Measurements from ENCODE around the gene MYBPC2. TPM values are rescaled to one million over a fixed set of nuclear protein-coding genes. Genes with fewer than 3 reads are reported as not detected.
"Not testable (repeated sequence)": the region's sequence is repeated elsewhere in the genome, so short reads cannot be mapped to it uniquely, and the experiment has no call there.

Gene MYBPC2
- total RNA-seq, 2 experiments from 2014 or later: 0.14 TPM; not detected in 1

GRCh38 chr19:50462970-50463369, 30.3 kb downstream of the MYBPC2 start:
- no peak overlapping the region for H3K27ac Mint-ChIP-seq
- H3K27me3 Mint-ChIP-seq: peaks cover 8% of the 10 kb centered on the region
- H3K4me3 Mint-ChIP-seq: no peak overlapping the region

GRCh38 chr19:50464348-50464747, 31.7 kb downstream of the MYBPC2 start:
- Mint-ChIP-seq H3K9me3 (no peaks in the 10 kb centered on the region), H3K27ac (no peak overlapping the region), H3K4me3 (no peak overlapping the region), H3K4me1 (peaks cover 11% of the 10 kb centered on the region), H3K27me3 (peaks cover 8% of the 10 kb centered on the region), H3K36me3 (no peaks in the 10 kb centered on the region)
- ATAC-seq (ENCODE audit: low read depth) (no peak), DNase-seq (no peak)
- POLR2A ChIA-PET: interaction anchor here (1.3 kb wide), 1 partner anchor 47 kb away, joined by 4 read pairs; the partner anchor contains the start of gene JOSD2

More at GRCh38 chr19:50462970-50463369, 30.3 kb downstream of the MYBPC2 start:
- Mint-ChIP-seq H3K4me1 (peaks cover 9% of the 10 kb centered on the region), H3K9me3 (no peaks in the 10 kb centered on the region), H3K36me3 (no peaks in the 10 kb centered on the region)
- ATAC-seq (ENCODE audit: low read depth) (no peak), DNase-seq (no peak)
- POLR2A ChIA-PET: interaction anchor here (2.9 kb wide), 1 partner anchor 106 kb away, joined by 10 read pairs; no protein-coding TSS in a partner anchor

- DNase-seq (no peak), ATAC-seq (ENCODE audit: low read depth) (no peak)
- Mint-ChIP-seq H3K36me3 (no peaks in the 10 kb centered on the region), H3K27me3 (peaks cover 8% of the 10 kb centered on the region), H3K27ac (no peak overlapping the region), H3K9me3 (no peaks in the 10 kb centered on the region), H3K4me3 (no peak overlapping the region), H3K4me1 (peaks cover 9% of the 10 kb centered on the region)
- POLR2A ChIA-PET: interaction anchor here (1.3 kb wide), 1 partner anchor 46 kb away, joined by 4 read pairs; the partner anchor contains the start of gene JOSD2
These were observed 32.3 kb downstream of the MYBPC2 start for GRCh38 chr19:50465000-50465399.

GRCh38 chr19:50465986-50466705, 33.5 kb downstream of the MYBPC2 start:
- ATAC-seq (ENCODE audit: low read depth) (no peak), DNase-seq (no peak)
- Mint-ChIP-seq H3K36me3 (no peaks in the 10 kb centered on the region), H3K4me3 (no peak overlapping the region), H3K27ac (no peak overlapping the region), H3K9me3 (no peaks in the 10 kb centered on the region), H3K27me3 (peaks cover 7% of the 10 kb centered on the region), H3K4me1 (peaks cover 7% of the 10 kb centered on the region)
- POLR2A ChIA-PET: no interaction called here

- Mint-ChIP-seq H3K27me3 (peaks cover 6% of the 10 kb centered on the region), H3K4me1 (peaks cover 4% of the 10 kb centered on the region), H3K9me3 (no peaks in the 10 kb centered on the region), H3K36me3 (no peaks in the 10 kb centered on the region), H3K27ac (no peak overlapping the region), H3K4me3 (no peak overlapping the region)
- ATAC-seq (ENCODE audit: low read depth) (no peak), DNase-seq (no peak)
- POLR2A ChIA-PET: no interaction called here
These were observed 34.0 kb downstream of the MYBPC2 start for GRCh38 chr19:50466706-50467039.

GRCh38 chr19:50467566-50467965, 34.9 kb downstream of the MYBPC2 start:
- POLR2A ChIA-PET: interaction anchor here (0.7 kb wide), 1 partner anchor 109 kb away, joined by 4 read pairs; no protein-coding TSS in a partner anchor
- Mint-ChIP-seq H3K36me3 (no peaks in the 10 kb centered on the region), H3K9me3 (no peaks in the 10 kb centered on the region), H3K4me1 (peaks cover 2% of the 10 kb centered on the region), H3K4me3 (no peak overlapping the region), H3K27ac (no peak overlapping the region), H3K27me3 (peaks cover 6% of the 10 kb centered on the region)
- DNase-seq (no peak), ATAC-seq (ENCODE audit: low read depth) (no peak)

GRCh38 chr19:50468818-50469217, 36.1 kb downstream of the MYBPC2 start:
- no peak for ATAC-seq (ENCODE audit: low read depth)
- H3K27ac Mint-ChIP-seq: no peak overlapping the region

GRCh38 chr19:50473336-50473735, 40.6 kb downstream of the MYBPC2 start:
- POLR2A ChIA-PET; H3K4me3 Mint-ChIP-seq; ATAC-seq (ENCODE audit: low read depth); H3K36me3 Mint-ChIP-seq; DNase-seq; H3K27ac Mint-ChIP-seq; H3K27me3 Mint-ChIP-seq; H3K9me3 Mint-ChIP-seq: not testable (repeated sequence)
- H3K4me1 Mint-ChIP-seq: peaks cover 16% of the 10 kb centered on the region

More at GRCh38 chr19:50468818-50469217, 36.1 kb downstream of the MYBPC2 start:
- Mint-ChIP-seq H3K36me3 (no peaks in the 10 kb centered on the region), H3K4me1 (peaks cover 2% of the 10 kb centered on the region), H3K9me3 (no peaks in the 10 kb centered on the region), H3K27me3 (peaks cover 8% of the 10 kb centered on the region), H3K4me3 (no peak overlapping the region)
- POLR2A ChIA-PET: no interaction called here
- DNase-seq: no peak

- peak overlapping the region; percentile 75 for H3K27ac Mint-ChIP-seq
- POLR2A ChIA-PET: interaction anchor here (0.6 to 0.9 kb wide), 2 partner anchors 36 to 250 kb away, joined by 3 read pairs; partner anchors contain the start of gene JOSD2
- DNase-seq (no peak), ATAC-seq (ENCODE audit: low read depth) (no peak)
- H3K9me3 Mint-ChIP-seq: no peaks in the 10 kb centered on the region
- H3K36me3 Mint-ChIP-seq: peaks cover 11% of the 10 kb centered on the region
- peak overlapping the region; percentile 67 for H3K4me3 Mint-ChIP-seq
- peaks cover 2% of the 10 kb centered on the region for H3K27me3 Mint-ChIP-seq
- peaks cover 15% of the 10 kb centered on the region for H3K4me1 Mint-ChIP-seq
These were observed 42.4 kb downstream of the MYBPC2 start for GRCh38 chr19:50475101-50475568.

GRCh38 chr19:50475736-50476223, 43.1 kb downstream of the MYBPC2 start:
- Mint-ChIP-seq H3K4me1 (peaks cover 15% of the 10 kb centered on the region), H3K27ac (peak overlapping the region; percentile 94), H3K36me3 (peaks cover 11% of the 10 kb centered on the region), H3K4me3 (peak overlapping the region; percentile 99), H3K27me3 (peaks cover 2% of the 10 kb centered on the region), H3K9me3 (no peaks in the 10 kb centered on the region)
- POLR2A ChIA-PET: interaction anchor here (0.7 kb wide), 1 partner anchor 100 kb away, joined by 3 read pairs; the partner anchor contains the start of gene NR1H2
- DNase-seq (no peak), ATAC-seq (ENCODE audit: low read depth) (peak; percentile 5)

GRCh38 chr19:50476224-50476906, 43.7 kb downstream of the MYBPC2 start, which contains the start of the genes EMC10 and GARIN5A:
TSS of gene EMC10 (plus strand) at chr19:50476507. CDS start at chr19:50476545, 38 bp downstream.
TSS of gene GARIN5A (minus strand) at chr19:50476848. CDS start at chr19:50476388, 460 bp downstream.
- H3K36me3 Mint-ChIP-seq: peaks cover 11% of the 10 kb centered on the region
- peaks cover 15% of the 10 kb centered on the region for H3K4me1 Mint-ChIP-seq
- peak within 1 kb of the TSS; percentile 99 for H3K4me3 Mint-ChIP-seq
- H3K27me3 Mint-ChIP-seq: peaks cover 2% of the 10 kb centered on the region
- no peaks in the 10 kb centered on the region for H3K9me3 Mint-ChIP-seq
- POLR2A ChIA-PET: interaction anchor here (0.7 to 1.2 kb wide), 4 partner anchors 35 to 118 kb away, joined by 3 to 4 read pairs (median 3); partner anchors contain the start of genes JOSD2, NR1H2 and POLD1
- DNase-seq (peak; percentile 96), ATAC-seq (ENCODE audit: low read depth) (peak; percentile 99)
- H3K27ac Mint-ChIP-seq: peak within 1 kb of the TSS; percentile 94

GRCh38 chr19:50476907-50477238, 44.2 kb downstream of the MYBPC2 start:
- peaks cover 11% of the 10 kb centered on the region for H3K36me3 Mint-ChIP-seq
- DNase-seq (no peak), ATAC-seq (ENCODE audit: low read depth) (no peak)
- peaks cover 15% of the 10 kb centered on the region for H3K4me1 Mint-ChIP-seq
- peak overlapping the region; percentile 94 for H3K27ac Mint-ChIP-seq
- H3K9me3 Mint-ChIP-seq: no peaks in the 10 kb centered on the region
- POLR2A ChIA-PET: interaction anchor here (0.9 to 1.2 kb wide), 3 partner anchors 34 to 119 kb away, joined by 3 to 4 read pairs (median 3); partner anchors contain the start of genes JOSD2 and POLD1
- peaks cover 2% of the 10 kb centered on the region for H3K27me3 Mint-ChIP-seq
- H3K4me3 Mint-ChIP-seq: peak overlapping the region; percentile 99
